ENCODE data around the gene ACOT7. TPM values are rescaled to one million over a fixed set of nuclear protein-coding genes. Genes with fewer than 3 reads are reported as not detected.
A peak's percentile ranks its signal among the peaks of the same experiment; 100 is the strongest.

ACOT7 gene
- total RNA-seq, 4 donors from 2014 or later: 3.7 to 13.4 (median 6.3) TPM

GRCh38 chr1:6424619-6425593, 31.3 kb upstream of the ACOT7 start, which contains the start of gene ESPN:
Gene ESPN, plus strand, starts transcription at chr1:6424776. Its CDS starts 180 bp downstream, at chr1:6424956.
- Histone ChIP-seq H3K27me3 (peaks cover 39% of the 10 kb centered on the region), H3K36me3 (no peaks in the 10 kb centered on the region)
- intact Hi-C loops (cut with DNase I): no loop called here

GRCh38 chr1:6424000-6424565, 30.5 kb upstream of the ACOT7 start:
- DNase-seq: no peak
- Histone ChIP-seq H3K4me3 (replicated peaks in 1 of 3) (no peak overlapping the region), H3K4me1 (peaks cover 23 to 41% of the 10 kb centered on the region in 2 donors), H3K27ac (no peak overlapping the region), H3K9me3 (no peaks in the 10 kb centered on the region), H3K36me3 (no peaks in the 10 kb centered on the region), H3K27me3 (peaks cover 47% of the 10 kb centered on the region)
- 6 to 7% methylated on average over 27 to 29 of the region's 35 CpGs for WGBS, 2 donors
- TF ChIP-seq CTCF (IDR thresholded peaks at IDR 0.05): no peak
- no peak for TF ChIP-seq POLR2A (IDR thresholded peaks at IDR 0.05)
- intact Hi-C loops (cut with DNase I): no loop called here

More at GRCh38 chr1:6424619-6425593, 31.3 kb upstream of the ACOT7 start, which contains the start of gene ESPN:
- Histone ChIP-seq H3K4me1 (peaks cover 16 to 32% of the 10 kb centered on the region in 2 donors), H3K4me3 (replicated peaks in 1 of 3) (no peak within 1 kb of the TSS), H3K27ac (no peak within 1 kb of the TSS), H3K9me3 (no peaks in the 10 kb centered on the region)
- WGBS, 2 donors: 49% methylated on average over 3 of the region's 99 CpGs; no CpG with 5 or more reads in 1 of the 2 donors
- TF ChIP-seq POLR2A (IDR thresholded peaks at IDR 0.05) (no peak), CTCF (IDR thresholded peaks at IDR 0.05) (no peak)
- DNase-seq: no peak

- intact Hi-C loops (cut with DNase I): no loop called here
- Histone ChIP-seq H3K27me3 (peaks cover 51% of the 10 kb centered on the region), H3K4me1 (peaks cover 24 to 45% of the 10 kb centered on the region in 2 donors), H3K4me3 (replicated peaks in 1 of 3) (no peak overlapping the region), H3K36me3 (no peaks in the 10 kb centered on the region), H3K9me3 (no peaks in the 10 kb centered on the region), H3K27ac (no peak overlapping the region)
- 4 to 7% methylated on average over 16 to 23 of the region's 24 CpGs for WGBS, 2 donors
- TF ChIP-seq POLR2A (IDR thresholded peaks at IDR 0.05): no peak
- TF ChIP-seq CTCF (IDR thresholded peaks at IDR 0.05): peak; percentile 29 to 77 (median 53)
- peak; percentile 64 to 65 for DNase-seq
Measured at GRCh38 chr1:6423321-6423999, 29.9 kb upstream of the ACOT7 start.

- DNase-seq: no peak
- Histone ChIP-seq H3K27ac (no peak overlapping the region), H3K36me3 (no peaks in the 10 kb centered on the region), H3K4me3 (replicated peaks in 1 of 3) (no peak overlapping the region), H3K9me3 (no peaks in the 10 kb centered on the region), H3K27me3 (peaks cover 51% of the 10 kb centered on the region), H3K4me1 (peaks cover 24 to 45% of the 10 kb centered on the region in 2 donors)
- no peak for TF ChIP-seq POLR2A (IDR thresholded peaks at IDR 0.05)
- no peak for TF ChIP-seq CTCF (IDR thresholded peaks at IDR 0.05)
- intact Hi-C loops (cut with DNase I): no loop called here
- 61 to 70% methylated on average over 4 of the region's 4 CpGs for WGBS, 2 donors
Measured at GRCh38 chr1:6421266-6421665, 27.7 kb upstream of the ACOT7 start.
